Esophagus squamous epithelium (tissue), 4 donors: ENCODE data around the gene DNAH3.

Experiments
- CTCF ChIP-seq, 6 experiments: fragments of 450-650 bp in 4 of 6; fragments of 200-600 bp in 2 of 6; sonication (generic) in 2 of 6; IDR thresholded peaks; one replicate each; pipeline ENCODE4 v1.5.1; 2016 to 2019; ENCODE audit warnings: antibody characterized with exemption in 6 of 6, mild to moderate bottlenecking in 4 of 6, moderate library complexity in 4 of 6
- POLR2A ChIP-seq, 4 donors: fragments of 450-650 bp; IDR thresholded peaks; one replicate each; pipeline ENCODE4 v1.6.1; 2017; ENCODE audit warnings: antibody characterized with exemption in 4 of 4, mild to moderate bottlenecking in 4 of 4, moderate library complexity in 3 of 4

GRCh38 chr16:21120976-21121520 lies 29.6 kb downstream of the DNAH3 start:
- TF ChIP-seq CTCF (IDR thresholded peaks at IDR 0.05) (no peak), POLR2A (IDR thresholded peaks at IDR 0.05) (no peak)
